ENCODE results near the gene PIGK.
"Not testable (repeated sequence)": the region's sequence is repeated elsewhere in the genome, so short reads cannot be mapped to it uniquely, and the experiment has no call there.

PIGK gene

GRCh38 chr1:77164434-77164944 is 54.7 kb downstream of the PIGK start:
- no peak overlapping the region for H3K27ac Mint-ChIP-seq
- peaks cover 22% of the 10 kb centered on the region for H3K36me3 Mint-ChIP-seq (ENCODE audit: low read depth)
- H3K9me3 Mint-ChIP-seq: peaks cover 6% of the 10 kb centered on the region
- no peaks in the 10 kb centered on the region for H3K27me3 Mint-ChIP-seq (ENCODE audit: low read depth)
- no peak overlapping the region for H3K4me3 Mint-ChIP-seq
- H3K4me1 Mint-ChIP-seq (ENCODE audit: low read depth): no peaks in the 10 kb centered on the region

GRCh38 chr1:77159706-77160105 is 59.5 kb downstream of the PIGK start:
- not testable (repeated sequence) for H3K4me3 Mint-ChIP-seq; H3K27me3 Mint-ChIP-seq (ENCODE audit: low read depth); H3K4me1 Mint-ChIP-seq (ENCODE audit: low read depth); H3K27ac Mint-ChIP-seq
- Mint-ChIP-seq H3K9me3 (peaks cover 11% of the 10 kb centered on the region), H3K36me3 (ENCODE audit: low read depth) (peaks cover 29% of the 10 kb centered on the region)

- H3K9me3 Mint-ChIP-seq: peaks cover 11% of the 10 kb centered on the region
- H3K36me3 Mint-ChIP-seq (ENCODE audit: low read depth): peaks cover 30% of the 10 kb centered on the region
- H3K27me3 Mint-ChIP-seq (ENCODE audit: low read depth): no peaks in the 10 kb centered on the region
- no peak overlapping the region for H3K27ac Mint-ChIP-seq
- H3K4me1 Mint-ChIP-seq (ENCODE audit: low read depth): peaks cover under 1% of the 10 kb centered on the region
- H3K4me3 Mint-ChIP-seq: no peak overlapping the region
Measured at GRCh38 chr1:77156214-77156613, 63.0 kb downstream of the PIGK start.

- Mint-ChIP-seq H3K27me3 (ENCODE audit: low read depth) (no peaks in the 10 kb centered on the region), H3K36me3 (ENCODE audit: low read depth) (peaks cover 3% of the 10 kb centered on the region), H3K4me3 (no peak overlapping the region), H3K4me1 (ENCODE audit: low read depth) (peaks cover 3% of the 10 kb centered on the region), H3K9me3 (no peaks in the 10 kb centered on the region), H3K27ac (no peak overlapping the region)
Measured at GRCh38 chr1:77146270-77146669, 73.0 kb downstream of the PIGK start.

GRCh38 chr1:77143529-77144121 is 75.6 kb downstream of the PIGK start:
- no peak overlapping the region for H3K27ac Mint-ChIP-seq
- no peak overlapping the region for H3K4me3 Mint-ChIP-seq
- H3K9me3 Mint-ChIP-seq: no peaks in the 10 kb centered on the region
- no peaks in the 10 kb centered on the region for H3K4me1 Mint-ChIP-seq (ENCODE audit: low read depth)
- H3K27me3 Mint-ChIP-seq (ENCODE audit: low read depth): no peaks in the 10 kb centered on the region
- no peaks in the 10 kb centered on the region for H3K36me3 Mint-ChIP-seq (ENCODE audit: low read depth)

- H3K4me3 Mint-ChIP-seq: no peak overlapping the region
- H3K27me3 Mint-ChIP-seq (ENCODE audit: low read depth): no peaks in the 10 kb centered on the region
- H3K27ac Mint-ChIP-seq: no peak overlapping the region
- no peaks in the 10 kb centered on the region for H3K9me3 Mint-ChIP-seq
- no peaks in the 10 kb centered on the region for H3K4me1 Mint-ChIP-seq (ENCODE audit: low read depth)
- no peaks in the 10 kb centered on the region for H3K36me3 Mint-ChIP-seq (ENCODE audit: low read depth)
Measured at GRCh38 chr1:77139389-77139788, 79.8 kb downstream of the PIGK start.

GRCh38 chr1:77134359-77134758 is 84.9 kb downstream of the PIGK start:
- Mint-ChIP-seq H3K9me3 (no peaks in the 10 kb centered on the region), H3K27ac (no peak overlapping the region), H3K27me3 (ENCODE audit: low read depth) (no peaks in the 10 kb centered on the region), H3K4me1 (ENCODE audit: low read depth) (no peaks in the 10 kb centered on the region), H3K36me3 (ENCODE audit: low read depth) (no peaks in the 10 kb centered on the region), H3K4me3 (no peak overlapping the region)

GRCh38 chr1:77133731-77134358 is 85.4 kb downstream of the PIGK start:
- Mint-ChIP-seq H3K4me1 (ENCODE audit: low read depth) (no peaks in the 10 kb centered on the region), H3K27me3 (ENCODE audit: low read depth) (no peaks in the 10 kb centered on the region), H3K4me3 (no peak overlapping the region), H3K9me3 (no peaks in the 10 kb centered on the region), H3K27ac (no peak overlapping the region), H3K36me3 (ENCODE audit: low read depth) (no peaks in the 10 kb centered on the region)

GRCh38 chr1:77126307-77126706 is 92.9 kb downstream of the PIGK start:
- H3K4me1 Mint-ChIP-seq (ENCODE audit: low read depth): no peaks in the 10 kb centered on the region
- no peaks in the 10 kb centered on the region for H3K27me3 Mint-ChIP-seq (ENCODE audit: low read depth)
- no peaks in the 10 kb centered on the region for H3K9me3 Mint-ChIP-seq
- no peaks in the 10 kb centered on the region for H3K36me3 Mint-ChIP-seq (ENCODE audit: low read depth)
- H3K4me3 Mint-ChIP-seq: no peak overlapping the region
- H3K27ac Mint-ChIP-seq: no peak overlapping the region

- Mint-ChIP-seq H3K4me1 (ENCODE audit: low read depth) (no peaks in the 10 kb centered on the region), H3K27me3 (ENCODE audit: low read depth) (no peaks in the 10 kb centered on the region), H3K27ac (no peak overlapping the region), H3K4me3 (no peak overlapping the region), H3K9me3 (no peaks in the 10 kb centered on the region), H3K36me3 (ENCODE audit: low read depth) (no peaks in the 10 kb centered on the region)
Measured at GRCh38 chr1:77121503-77121902, 97.7 kb downstream of the PIGK start.

GRCh38 chr1:77120950-77121349 is 98.3 kb downstream of the PIGK start:
- H3K27me3 Mint-ChIP-seq (ENCODE audit: low read depth): no peaks in the 10 kb centered on the region
- H3K36me3 Mint-ChIP-seq (ENCODE audit: low read depth): no peaks in the 10 kb centered on the region
- no peak overlapping the region for H3K27ac Mint-ChIP-seq
- no peaks in the 10 kb centered on the region for H3K4me1 Mint-ChIP-seq (ENCODE audit: low read depth)
- H3K4me3 Mint-ChIP-seq: no peak overlapping the region
- no peaks in the 10 kb centered on the region for H3K9me3 Mint-ChIP-seq

GRCh38 chr1:77118712-77119111 is 100.5 kb downstream of the PIGK start:
- H3K36me3 Mint-ChIP-seq (ENCODE audit: low read depth): no peaks in the 10 kb centered on the region
- H3K27me3 Mint-ChIP-seq (ENCODE audit: low read depth): no peaks in the 10 kb centered on the region
- no peak overlapping the region for H3K27ac Mint-ChIP-seq
- H3K4me1 Mint-ChIP-seq (ENCODE audit: low read depth): no peaks in the 10 kb centered on the region
- H3K4me3 Mint-ChIP-seq: no peak overlapping the region
- H3K9me3 Mint-ChIP-seq: no peaks in the 10 kb centered on the region

- H3K27me3 Mint-ChIP-seq (ENCODE audit: low read depth): no peaks in the 10 kb centered on the region
- no peak overlapping the region for H3K4me3 Mint-ChIP-seq
- no peaks in the 10 kb centered on the region for H3K4me1 Mint-ChIP-seq (ENCODE audit: low read depth)
- H3K36me3 Mint-ChIP-seq (ENCODE audit: low read depth): no peaks in the 10 kb centered on the region
- no peak overlapping the region for H3K27ac Mint-ChIP-seq
- H3K9me3 Mint-ChIP-seq: peaks cover 4% of the 10 kb centered on the region
Measured at GRCh38 chr1:77104672-77105071, 114.6 kb downstream of the PIGK start.

- no peaks in the 10 kb centered on the region for H3K4me1 Mint-ChIP-seq (ENCODE audit: low read depth)
- H3K4me3 Mint-ChIP-seq: no peak overlapping the region
- no peaks in the 10 kb centered on the region for H3K36me3 Mint-ChIP-seq (ENCODE audit: low read depth)
- H3K9me3 Mint-ChIP-seq: no peaks in the 10 kb centered on the region
- no peaks in the 10 kb centered on the region for H3K27me3 Mint-ChIP-seq (ENCODE audit: low read depth)
- H3K27ac Mint-ChIP-seq: no peak overlapping the region
Measured at GRCh38 chr1:77103486-77103885, 115.7 kb downstream of the PIGK start.

GRCh38 chr1:77100875-77101274 is 118.4 kb downstream of the PIGK start:
- no peak overlapping the region for H3K27ac Mint-ChIP-seq
- no peak overlapping the region for H3K4me3 Mint-ChIP-seq
- no peaks in the 10 kb centered on the region for H3K4me1 Mint-ChIP-seq (ENCODE audit: low read depth)
- no peaks in the 10 kb centered on the region for H3K36me3 Mint-ChIP-seq (ENCODE audit: low read depth)
- H3K27me3 Mint-ChIP-seq (ENCODE audit: low read depth): no peaks in the 10 kb centered on the region
- no peaks in the 10 kb centered on the region for H3K9me3 Mint-ChIP-seq
